Measurements from ENCODE around the gene BCKDHB. TPM values are rescaled to one million over a fixed set of nuclear protein-coding genes. Genes with fewer than 3 reads are reported as not detected.

Gene BCKDHB
- total and polyA plus RNA-seq, 8 donors: 7.8 to 44.6 (median 20.3) TPM

DNA sequence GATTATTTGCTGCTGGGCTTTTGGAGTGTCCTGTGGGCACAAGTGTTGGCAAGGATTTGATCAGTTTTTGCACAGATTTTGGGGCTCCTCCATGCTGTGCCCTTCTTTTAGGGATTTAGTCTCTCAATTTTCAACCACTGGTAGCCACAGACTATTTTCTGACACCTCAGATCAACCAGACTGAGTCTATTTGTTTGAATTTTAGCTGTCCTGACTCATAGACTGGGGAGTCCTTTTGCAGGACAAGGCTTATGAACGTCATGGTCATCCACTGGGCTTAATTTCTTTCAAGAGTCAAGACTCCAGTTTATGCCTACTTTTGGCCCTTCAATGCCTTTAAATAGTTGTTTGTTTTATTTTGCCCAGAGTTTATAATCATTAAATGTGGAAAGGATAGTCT is 59.3 kb downstream of the BCKDHB start:
- no peak for TF ChIP-seq POLR2A (IDR thresholded peaks at IDR 0.05)
- TF ChIP-seq EP300 (IDR thresholded peaks at IDR 0.05): no peak
- no peak for TF ChIP-seq POLR2AphosphoS5 (IDR thresholded peaks at IDR 0.05)
- TF ChIP-seq, protein P1, sequence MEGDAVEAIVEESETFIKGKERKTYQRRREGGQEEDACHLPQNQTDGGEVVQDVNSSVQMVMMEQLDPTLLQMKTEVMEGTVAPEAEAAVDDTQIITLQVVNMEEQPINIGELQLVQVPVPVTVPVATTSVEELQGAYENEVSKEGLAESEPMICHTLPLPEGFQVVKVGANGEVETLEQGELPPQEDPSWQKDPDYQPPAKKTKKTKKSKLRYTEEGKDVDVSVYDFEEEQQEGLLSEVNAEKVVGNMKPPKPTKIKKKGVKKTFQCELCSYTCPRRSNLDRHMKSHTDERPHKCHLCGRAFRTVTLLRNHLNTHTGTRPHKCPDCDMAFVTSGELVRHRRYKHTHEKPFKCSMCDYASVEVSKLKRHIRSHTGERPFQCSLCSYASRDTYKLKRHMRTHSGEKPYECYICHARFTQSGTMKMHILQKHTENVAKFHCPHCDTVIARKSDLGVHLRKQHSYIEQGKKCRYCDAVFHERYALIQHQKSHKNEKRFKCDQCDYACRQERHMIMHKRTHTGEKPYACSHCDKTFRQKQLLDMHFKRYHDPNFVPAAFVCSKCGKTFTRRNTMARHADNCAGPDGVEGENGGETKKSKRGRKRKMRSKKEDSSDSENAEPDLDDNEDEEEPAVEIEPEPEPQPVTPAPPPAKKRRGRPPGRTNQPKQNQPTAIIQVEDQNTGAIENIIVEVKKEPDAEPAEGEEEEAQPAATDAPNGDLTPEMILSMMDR (IDR thresholded peaks at IDR 0.05): no peak
- DNase-seq: no peak
- Histone ChIP-seq H3K27me3 (no peaks in the 10 kb centered on the region), H3K9me3 (no peaks in the 10 kb centered on the region), H3K36me3 (peaks cover 0 to 13% (median 5%) of the 10 kb centered on the region in 4 donors), H3K4me1 (peaks cover 0 to 13% (median 9%) of the 10 kb centered on the region in 4 donors), H3K4me3 (no peak overlapping the region), H3K27ac (no peak overlapping the region)
- intact Hi-C loops (cut with DNase I; ENCODE audit: low total_unique reads): no loop called here
- 86 to 93% (median 90%) methylated on average over 1 of the region's 1 CpG for WGBS, 5 donors

DNA sequence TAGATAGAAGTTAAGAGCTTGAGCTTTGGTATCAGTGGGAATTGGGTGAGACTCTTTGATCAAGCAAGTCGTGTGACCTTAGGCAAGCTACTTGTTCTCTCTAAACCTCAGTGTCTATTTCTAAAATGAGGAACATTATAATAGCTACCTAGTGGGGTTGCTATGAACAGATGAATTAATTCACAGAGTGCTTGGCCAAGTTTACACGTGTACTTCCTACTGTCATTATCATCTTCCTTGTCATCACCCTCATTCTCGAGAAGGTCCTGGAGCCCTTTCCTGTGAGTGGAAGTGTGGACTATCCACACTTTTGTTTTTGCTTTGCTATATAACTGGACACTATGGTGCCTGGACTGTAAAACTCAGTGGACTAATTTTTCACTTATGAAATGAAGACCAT is 64.0 kb downstream of the BCKDHB start:
- H3K4me1 ChIP-seq: no peaks in the 10 kb centered on the region
- H3K36me3 ChIP-seq: peaks cover 0 to 13% (median 10%) of the 10 kb centered on the region in 4 donors
- intact Hi-C loops (cut with DNase I; ENCODE audit: low total_unique reads): no loop called here
- TF ChIP-seq EP300 (IDR thresholded peaks at IDR 0.05): no peak
- TF ChIP-seq, protein P1 (IDR thresholded peaks at IDR 0.05): no peak
- TF ChIP-seq POLR2AphosphoS5 (IDR thresholded peaks at IDR 0.05): no peak
- TF ChIP-seq POLR2A (IDR thresholded peaks at IDR 0.05): no peak
- H3K9me3 ChIP-seq: no peaks in the 10 kb centered on the region
- H3K27me3 ChIP-seq: no peaks in the 10 kb centered on the region
- 84 to 89% (median 86%) methylated on average over 3 of the region's 3 CpGs for WGBS, 5 donors
- no peak overlapping the region for H3K4me3 ChIP-seq
- H3K27ac ChIP-seq: no peak overlapping the region
- DNase-seq: no peak

DNA sequence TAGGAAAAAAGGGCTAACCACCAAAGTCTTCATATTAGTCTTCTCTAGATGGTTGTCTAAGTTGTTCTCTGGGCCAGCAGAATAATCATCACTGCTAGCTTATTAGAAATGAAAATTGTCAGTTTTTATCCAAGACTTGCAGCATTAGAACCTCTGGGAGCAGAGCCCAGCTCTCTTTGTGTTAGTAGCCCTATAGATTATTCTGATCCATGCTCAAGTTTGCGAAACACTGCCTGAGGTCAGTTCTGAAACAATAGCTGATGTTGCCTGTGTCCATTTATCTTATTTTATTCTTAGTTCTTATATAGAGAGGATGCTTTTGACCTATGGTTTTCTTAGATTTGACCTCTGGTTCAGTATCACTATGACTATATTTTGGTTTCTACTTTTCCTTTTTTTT is 66.9 kb downstream of the BCKDHB start:
- Histone ChIP-seq H3K27me3 (no peaks in the 10 kb centered on the region), H3K27ac (no peak overlapping the region), H3K36me3 (peaks cover 0 to 10% (median 3%) of the 10 kb centered on the region in 4 donors), H3K9me3 (no peaks in the 10 kb centered on the region), H3K4me1 (no peaks in the 10 kb centered on the region), H3K4me3 (no peak overlapping the region)
- no peak for DNase-seq
- intact Hi-C loops (cut with DNase I; ENCODE audit: low total_unique reads): no loop called here
- WGBS, 5 donors: 92 to 100% (median 98%) methylated on average over 1 of the region's 1 CpG
- TF ChIP-seq EP300 (IDR thresholded peaks at IDR 0.05) (no peak), POLR2AphosphoS5 (IDR thresholded peaks at IDR 0.05) (no peak), POLR2A (IDR thresholded peaks at IDR 0.05) (no peak)
- TF ChIP-seq, protein P1 (IDR thresholded peaks at IDR 0.05): no peak

DNA sequence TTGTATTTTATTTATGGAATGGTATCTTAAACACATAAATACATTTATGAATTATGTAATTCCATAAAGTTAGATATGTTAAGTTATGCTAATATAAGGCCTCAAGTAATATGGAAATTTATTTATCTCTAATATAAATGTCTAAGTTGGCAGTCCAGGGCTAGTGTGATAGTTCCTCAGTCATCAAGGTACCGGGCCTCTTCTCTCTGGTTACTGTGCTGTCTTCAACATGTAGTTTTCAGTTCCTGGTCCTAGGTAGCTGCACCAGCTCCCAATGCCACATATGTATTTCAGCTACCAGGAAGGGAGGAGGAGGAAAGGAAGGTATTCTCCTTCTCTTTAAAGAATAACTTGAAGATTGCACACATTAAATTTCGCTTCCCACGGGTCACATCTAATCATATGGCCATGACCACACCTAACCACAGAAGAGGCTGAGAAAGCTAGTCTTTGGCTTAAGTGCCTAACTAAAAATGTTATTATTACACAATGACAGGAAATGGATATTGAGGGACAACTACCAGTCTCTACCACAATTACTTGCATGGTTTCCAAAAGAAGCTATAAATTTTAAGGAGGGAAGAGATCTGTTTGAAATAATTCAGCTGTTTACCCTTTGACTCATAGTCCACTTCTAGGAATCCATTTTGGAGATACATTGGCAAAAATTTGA is 68.6 kb downstream of the BCKDHB start:
- WGBS, 5 donors: 85 to 92% (median 90%) methylated on average over 3 of the region's 3 CpGs
- H3K36me3 ChIP-seq: peaks cover 0 to 10% (median 2%) of the 10 kb centered on the region in 4 donors
- H3K27ac ChIP-seq: no peak overlapping the region
- H3K9me3 ChIP-seq: no peaks in the 10 kb centered on the region
- H3K27me3 ChIP-seq: no peaks in the 10 kb centered on the region
- DNase-seq: no peak
- intact Hi-C loops (cut with DNase I; ENCODE audit: low total_unique reads): no loop called here
- no peak for TF ChIP-seq POLR2A (IDR thresholded peaks at IDR 0.05)
- TF ChIP-seq EP300 (IDR thresholded peaks at IDR 0.05): no peak
- no peak for TF ChIP-seq POLR2AphosphoS5 (IDR thresholded peaks at IDR 0.05)
- TF ChIP-seq, protein P1 (IDR thresholded peaks at IDR 0.05): no peak
- H3K4me1 ChIP-seq: no peaks in the 10 kb centered on the region
- H3K4me3 ChIP-seq: no peak overlapping the region

All from stomach (tissue), 9 donors.